Panc1 (cell line): ENCODE data around the gene HSBP1L1. TPM values are rescaled to one million over a fixed set of nuclear protein-coding genes. Genes with fewer than 3 reads are reported as not detected.

Experiments used
- ATAC-seq: fragments of 200-7000 bp; cut with Tn5 transposase; 2 replicates; pipeline ENCODE4 v1.9.1; 2020; ENCODE audit warnings: mild to moderate bottlenecking, moderate library complexity
- BruUV-seq: library from RNA; stranded (reverse); fragments of 400-500 nt; replicated peaks from 2 replicates; lab custom pipeline; 2021; lab: Mats Ljungman, UMichigan
- CTCF ChIA-PET: fragments of 300-600 bp; sonication (Branson Sonifier 250); formaldehyde crosslinking; loops from one replicate; lab custom pipeline; 2022; ENCODE audit warnings: antibody characterized with exemption; lab: Charles Lee
- POLR2A ChIA-PET: fragments of 300-600 bp; sonication (Branson Sonifier 250); formaldehyde crosslinking; loops from one replicate; lab custom pipeline; 2022; ENCODE audit warnings: antibody characterized with exemption; lab: Charles Lee
- DNase-seq: peaks from one replicate; pipeline ENCODE4 v3.0.0-alpha.2; 2010; ENCODE audit warnings: low read depth, low spot score
- H3K27ac ChIP-seq: 2 replicates; pipeline ENCODE4 v1.5.1; 2011; ENCODE audit warnings: mild to moderate bottlenecking, low read length, inconsistent platforms
- H3K27me3 ChIP-seq: fragments of 200-500 bp; sonication (Bioruptor generic); 2 replicates; pipeline ENCODE4 v1.6.0; 2014; ENCODE audit warnings: low read length, inconsistent platforms; ENCODE audit not compliant: control insufficient read depth, insufficient read depth
- H3K36me3 ChIP-seq: fragments of 200-500 bp; sonication (Bioruptor generic); 2 replicates; pipeline ENCODE4 v1.5.1; 2014; ENCODE audit warnings: inconsistent platforms, mild to moderate bottlenecking, low read length, moderate library complexity; ENCODE audit not compliant: control insufficient read depth, insufficient read depth
- H3K4me1 ChIP-seq: 2 replicates; pipeline ENCODE4 v1.5.1; 2011; ENCODE audit warnings: inconsistent platforms, mild to moderate bottlenecking, low read length, moderate library complexity; ENCODE audit not compliant: control insufficient read depth, insufficient read depth
- H3K4me3 ChIP-seq, 2 experiments: 2 replicates each; pipeline ENCODE4 v1.5.1; 2011 to 2012; ENCODE audit warnings: low read depth in 2 of 2, low read length in 2 of 2, mild to moderate bottlenecking in 2 of 2, inconsistent platforms in 1 of 2, moderate library complexity in 1 of 2
- H3K9me3 ChIP-seq: fragments of 200-500 bp; sonication (Bioruptor generic); 2 replicates; pipeline ENCODE4 v1.5.1; 2014; ENCODE audit warnings: low read depth, mild to moderate bottlenecking, inconsistent platforms, low read length, moderate library complexity; ENCODE audit not compliant: control insufficient read depth, insufficient read depth
- POLR2AphosphoS5 ChIP-seq: IDR thresholded peaks from 2 replicates; pipeline ENCODE4 v1.6.1; 2012; ENCODE audit warnings: mild to moderate bottlenecking, low read depth, low read length, moderate library complexity
- SIN3A ChIP-seq: IDR thresholded peaks from 2 replicates; pipeline ENCODE4 v1.6.1; 2012; ENCODE audit warnings: low read depth, mild to moderate bottlenecking, low read length, moderate library complexity, borderline replicate concordance; ENCODE audit not compliant: insufficient read depth
- TCF7L2 ChIP-seq: IDR thresholded peaks from 2 replicates; pipeline ENCODE4 v1.6.1; 2011; ENCODE audit warnings: mild to moderate bottlenecking, low read depth, low read length, inconsistent platforms
- in situ Hi-C: cut with HindIII; loops from 2 replicates; pipeline ENCODE4 v1.10.0; 2016; ENCODE audit warnings: low sequenced_read_pairs, low pct_unique_long_range_greater_than_20kb
- intact Hi-C: fragments of 100-400 bp; cut with micrococcal nuclease; formaldehyde crosslinking; loops from one replicate; pipeline ENCODE4 v1.10.0; 2022; ENCODE audit not compliant: unreplicated experiment
- total RNA-seq: library from RNA; stranded (reverse); gene quantifications from one replicate; pipeline ENCODE4 v1.2.1, GENCODE V29; 2021; ENCODE audit not compliant: unreplicated experiment
- TF ChIP-seq, protein P1 (sequence below), 2 experiments: IDR thresholded peaks; 2 replicates each; pipeline ENCODE4 v1.6.1; 2011 to 2012; ENCODE audit warnings: low read depth in 2 of 2, control low read depth in 1 of 2, low read length in 1 of 2, mild to moderate bottlenecking in 1 of 2, moderate library complexity in 1 of 2; ENCODE audit not compliant: insufficient read depth in 1 of 2
- TF ChIP-seq, protein P2 (sequence below): fragments of 450-650 bp; IDR thresholded peaks from 2 replicates; pipeline ENCODE4 v1.5.1; 2017; ENCODE audit warnings: mild to moderate bottlenecking

The HSBP1L1 gene
- total RNA-seq, 1 experiment from 2014 or later, result 45.4 TPM

DNA sequence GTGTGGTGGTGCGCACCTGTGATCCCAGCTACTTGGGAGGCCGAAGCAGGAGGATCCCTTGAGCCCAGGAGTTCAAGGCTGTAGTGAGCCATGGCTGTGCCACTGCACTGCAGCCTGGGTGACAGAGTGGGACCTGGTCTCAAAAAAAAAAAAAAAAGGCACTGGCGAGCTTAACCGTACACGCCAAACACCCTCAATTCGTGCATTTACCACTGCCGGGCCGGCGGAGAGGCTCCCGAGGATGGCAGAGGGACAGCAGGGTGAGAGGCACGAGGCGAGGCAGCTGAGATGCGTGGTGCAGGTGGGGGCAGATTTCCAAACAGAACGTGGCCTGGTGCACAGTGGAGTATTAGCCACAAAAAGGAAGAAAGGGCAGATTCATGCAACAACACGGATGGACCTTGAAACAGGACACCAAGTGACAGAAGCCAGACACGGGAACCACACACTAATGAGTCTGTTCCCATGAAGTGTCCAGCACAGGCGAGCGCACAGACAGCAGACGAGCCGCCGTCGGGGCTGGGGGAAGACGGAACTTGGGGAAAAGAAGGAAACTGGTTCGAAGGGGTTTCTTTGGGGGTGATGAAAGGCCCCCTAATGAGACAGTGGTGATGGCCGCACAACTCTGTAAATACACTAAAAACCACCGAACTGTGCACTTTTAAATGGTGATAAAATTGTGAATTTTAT, 40.4 kb upstream of the HSBP1L1 start:
- Histone ChIP-seq H3K9me3 (no peaks in the 10 kb centered on the region), H3K4me3 (no peak overlapping the region), H3K36me3 (no peaks in the 10 kb centered on the region), H3K4me1 (no peaks in the 10 kb centered on the region), H3K27ac (no peak overlapping the region), H3K27me3 (no peaks in the 10 kb centered on the region)
- BruUV-seq, result TSS peak; percentile 37
- CTCF ChIA-PET, result no interaction called here
- in situ Hi-C loops, result no loop called here
- ATAC-seq, result no peak
- POLR2A ChIA-PET, result interaction anchor here (0.6 kb wide), 1 partner anchor 110 kb away, joined by 3 read pairs; the partner anchor contains the start of gene RBFA
- DNase-seq, result no peak
- intact Hi-C loops, result no loop called here
- TF ChIP-seq TCF7L2, result no peak

DNA sequence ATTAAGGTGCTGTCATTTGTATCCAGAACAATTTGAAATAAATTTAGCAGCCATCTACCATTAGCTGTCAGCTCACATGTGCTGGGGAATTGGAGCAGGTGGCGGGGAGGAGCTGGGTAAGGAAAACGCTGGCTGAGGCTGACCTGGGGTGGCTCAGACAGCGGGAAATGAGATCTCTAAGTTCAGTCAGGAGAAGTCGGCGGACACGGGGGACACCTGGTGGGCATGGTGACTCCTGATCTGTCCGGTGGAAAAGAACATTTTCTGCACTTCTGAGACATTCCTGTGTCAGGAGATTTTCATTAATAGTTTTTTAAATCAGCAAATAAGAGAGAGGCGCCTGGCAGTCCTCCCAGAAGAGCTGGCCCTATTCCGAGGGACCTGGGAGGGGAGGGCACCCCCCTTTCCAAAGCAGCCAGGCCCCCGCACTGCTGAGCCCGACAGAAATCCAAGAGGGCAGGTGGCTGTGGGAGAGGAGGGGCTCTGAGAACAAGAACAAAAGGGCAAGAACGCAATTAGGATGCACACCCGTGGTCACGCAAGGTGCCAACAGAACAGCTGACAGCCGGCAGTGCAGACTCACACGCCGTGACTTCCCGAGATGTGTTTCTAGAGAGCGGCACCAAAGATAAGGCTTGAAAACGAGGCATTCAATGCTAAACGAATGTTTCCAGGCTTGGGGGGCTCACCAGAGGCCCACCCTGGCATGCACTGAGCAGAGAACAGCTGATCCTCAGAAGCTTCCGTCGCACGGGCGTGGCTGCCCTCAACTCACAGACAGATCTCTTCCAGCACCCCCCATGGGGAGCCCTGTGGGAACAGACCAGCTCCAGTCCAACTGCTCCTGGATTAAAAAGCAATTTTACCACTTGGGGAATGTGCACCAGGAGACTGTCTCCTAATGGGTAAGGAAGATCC, 39.4 kb upstream of the HSBP1L1 start:
- ChIA-PET POLR2A (no interaction called here), CTCF (no interaction called here)
- H3K36me3 ChIP-seq, result no peaks in the 10 kb centered on the region
- no peaks in the 10 kb centered on the region for H3K4me1 ChIP-seq
- H3K9me3 ChIP-seq, result peaks cover 9% of the 10 kb centered on the region; the same call in 1 of the 2 replicates
- no peaks in the 10 kb centered on the region for H3K27me3 ChIP-seq
- ATAC-seq, result peak; percentile 36; the same call in 1 of the 2 replicates
- DNase-seq, result no peak
- in situ Hi-C loops (no loop called here), intact Hi-C loops (no loop called here)
- H3K4me3 ChIP-seq, result no peak overlapping the region
- BruUV-seq, result no TSS peak
- no peak overlapping the region for H3K27ac ChIP-seq
- TF ChIP-seq TCF7L2, result no peak
- TF ChIP-seq, protein P1, sequence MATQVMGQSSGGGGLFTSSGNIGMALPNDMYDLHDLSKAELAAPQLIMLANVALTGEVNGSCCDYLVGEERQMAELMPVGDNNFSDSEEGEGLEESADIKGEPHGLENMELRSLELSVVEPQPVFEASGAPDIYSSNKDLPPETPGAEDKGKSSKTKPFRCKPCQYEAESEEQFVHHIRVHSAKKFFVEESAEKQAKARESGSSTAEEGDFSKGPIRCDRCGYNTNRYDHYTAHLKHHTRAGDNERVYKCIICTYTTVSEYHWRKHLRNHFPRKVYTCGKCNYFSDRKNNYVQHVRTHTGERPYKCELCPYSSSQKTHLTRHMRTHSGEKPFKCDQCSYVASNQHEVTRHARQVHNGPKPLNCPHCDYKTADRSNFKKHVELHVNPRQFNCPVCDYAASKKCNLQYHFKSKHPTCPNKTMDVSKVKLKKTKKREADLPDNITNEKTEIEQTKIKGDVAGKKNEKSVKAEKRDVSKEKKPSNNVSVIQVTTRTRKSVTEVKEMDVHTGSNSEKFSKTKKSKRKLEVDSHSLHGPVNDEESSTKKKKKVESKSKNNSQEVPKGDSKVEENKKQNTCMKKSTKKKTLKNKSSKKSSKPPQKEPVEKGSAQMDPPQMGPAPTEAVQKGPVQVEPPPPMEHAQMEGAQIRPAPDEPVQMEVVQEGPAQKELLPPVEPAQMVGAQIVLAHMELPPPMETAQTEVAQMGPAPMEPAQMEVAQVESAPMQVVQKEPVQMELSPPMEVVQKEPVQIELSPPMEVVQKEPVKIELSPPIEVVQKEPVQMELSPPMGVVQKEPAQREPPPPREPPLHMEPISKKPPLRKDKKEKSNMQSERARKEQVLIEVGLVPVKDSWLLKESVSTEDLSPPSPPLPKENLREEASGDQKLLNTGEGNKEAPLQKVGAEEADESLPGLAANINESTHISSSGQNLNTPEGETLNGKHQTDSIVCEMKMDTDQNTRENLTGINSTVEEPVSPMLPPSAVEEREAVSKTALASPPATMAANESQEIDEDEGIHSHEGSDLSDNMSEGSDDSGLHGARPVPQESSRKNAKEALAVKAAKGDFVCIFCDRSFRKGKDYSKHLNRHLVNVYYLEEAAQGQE (IDR thresholded peaks at IDR 0.05; ENCODE audit: insufficient read depth in 1 of 2, low read depth in 2 of 2, low read length in 1 of 2), result no peak
- TF ChIP-seq, protein P2, sequence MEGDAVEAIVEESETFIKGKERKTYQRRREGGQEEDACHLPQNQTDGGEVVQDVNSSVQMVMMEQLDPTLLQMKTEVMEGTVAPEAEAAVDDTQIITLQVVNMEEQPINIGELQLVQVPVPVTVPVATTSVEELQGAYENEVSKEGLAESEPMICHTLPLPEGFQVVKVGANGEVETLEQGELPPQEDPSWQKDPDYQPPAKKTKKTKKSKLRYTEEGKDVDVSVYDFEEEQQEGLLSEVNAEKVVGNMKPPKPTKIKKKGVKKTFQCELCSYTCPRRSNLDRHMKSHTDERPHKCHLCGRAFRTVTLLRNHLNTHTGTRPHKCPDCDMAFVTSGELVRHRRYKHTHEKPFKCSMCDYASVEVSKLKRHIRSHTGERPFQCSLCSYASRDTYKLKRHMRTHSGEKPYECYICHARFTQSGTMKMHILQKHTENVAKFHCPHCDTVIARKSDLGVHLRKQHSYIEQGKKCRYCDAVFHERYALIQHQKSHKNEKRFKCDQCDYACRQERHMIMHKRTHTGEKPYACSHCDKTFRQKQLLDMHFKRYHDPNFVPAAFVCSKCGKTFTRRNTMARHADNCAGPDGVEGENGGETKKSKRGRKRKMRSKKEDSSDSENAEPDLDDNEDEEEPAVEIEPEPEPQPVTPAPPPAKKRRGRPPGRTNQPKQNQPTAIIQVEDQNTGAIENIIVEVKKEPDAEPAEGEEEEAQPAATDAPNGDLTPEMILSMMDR, result no peak
- TF ChIP-seq POLR2AphosphoS5, result no peak
- TF ChIP-seq SIN3A, result no peak
